HCT116 (cell line): ENCODE results near the gene HSP90AA1. TPM values are rescaled to one million over a fixed set of nuclear protein-coding genes. Genes with fewer than 3 reads are reported as not detected.

Source experiments
- ATAC-seq: fragments of 200-7000 bp; cut with Tn5 transposase; 2 replicates; pipeline ENCODE4 v1.9.1; 2020; ENCODE audit warnings: mild to moderate bottlenecking, moderate library complexity
- BruUV-seq: library from RNA; stranded (reverse); fragments of 400-500 nt; replicated peaks from 2 replicates; lab custom pipeline; 2021; lab: Mats Ljungman, UMichigan
- CTCF ChIA-PET: fragments of 300-600 bp; sonication (Branson Sonifier 250); formaldehyde crosslinking; loops from one replicate; lab custom pipeline; 2021; ENCODE audit warnings: antibody characterized with exemption; lab: Charles Lee
- POLR2A ChIA-PET: fragments of 300-600, 350-600 bp; sonication (Branson Sonifier 250); formaldehyde crosslinking; loops from one replicate; lab custom pipeline; 2021; ENCODE audit warnings: antibody characterized with exemption; lab: Charles Lee
- RAD21 ChIA-PET, 2 experiments: fragments of 300-600 bp; sonication (Branson Sonifier 250); formaldehyde crosslinking; loops; one replicate each; lab custom pipeline; 2023; ENCODE audit warnings: low total read pairs in 2 of 2; ENCODE audit not compliant: uncharacterized antibody in 2 of 2, unreplicated experiment in 2 of 2, low non-redundant PET in 1 of 2; lab: Charles Lee
- DNase-seq: peaks from one replicate; pipeline ENCODE4 v3.0.0-alpha.2; 2010; ENCODE audit warnings: low read depth, low spot score
- H2AFZ ChIP-seq: fragments of 200-600 bp; shearing (Covaris generic), sonication (generic); 2 replicates; pipeline ENCODE4 v1.6.1; 2017; ENCODE audit warnings: low read depth, mixed run types, mixed read lengths, antibody characterized with exemption, low read length; ENCODE audit not compliant: poor library complexity, severe bottlenecking
- H3K27ac ChIP-seq: 2 replicates; pipeline ENCODE4 v1.5.1; 2012; ENCODE audit warnings: low read depth, low read length
- H3K27me3 ChIP-seq: fragments of 200-600 bp; sonication (generic); 2 replicates; pipeline ENCODE4 v1.6.1; 2016; ENCODE audit warnings: mixed run types, low read length, mixed read lengths; ENCODE audit not compliant: insufficient read depth
- H3K36me3 ChIP-seq, 2 experiments: fragments of 200-500 bp in 1 of 2; fragments of 200-600 bp in 1 of 2; sonication (Bioruptor generic) in 1 of 2; sonication (generic) in 1 of 2; 2 replicates each; pipeline versions ENCODE4 v1.5.1 to v1.6.1; 2014 to 2016; ENCODE audit warnings: low read length in 2 of 2, inconsistent platforms in 1 of 2, mixed read lengths in 1 of 2, mixed run types in 1 of 2; ENCODE audit not compliant: insufficient read depth in 2 of 2, control insufficient read depth in 1 of 2
- H3K4me1 ChIP-seq, 2 experiments: fragments of 200-600 bp in 1 of 2; sonication (generic) in 1 of 2; 2 replicates each; pipeline versions ENCODE4 v1.5.1 to v1.6.1; 2012 to 2017; ENCODE audit warnings: low read length in 2 of 2, inconsistent platforms in 1 of 2, mild to moderate bottlenecking in 1 of 2, mixed read lengths in 1 of 2, mixed run types in 1 of 2, moderate library complexity in 1 of 2; ENCODE audit not compliant: insufficient read depth in 2 of 2, control insufficient read depth in 1 of 2
- H3K4me2 ChIP-seq: fragments of 200-600 bp; sonication (generic); 2 replicates; pipeline ENCODE4 v1.6.1; 2017; ENCODE audit warnings: mixed run types, low read length, mixed read lengths
- H3K4me3 ChIP-seq, 2 experiments: fragments of 200-600 bp in 1 of 2; sonication (generic) in 1 of 2; replicated peaks in 1 of 2; 2 replicates each; pipeline ENCODE4 v1.5.1; 2011 to 2016; ENCODE audit warnings: low read length in 2 of 2, control low read depth in 1 of 2, low read depth in 1 of 2, mild to moderate bottlenecking in 1 of 2, mixed read lengths in 1 of 2, mixed run types in 1 of 2
- H3K79me2 ChIP-seq: fragments of 200-600 bp; sonication (generic); 2 replicates; pipeline ENCODE4 v1.6.1; 2017; ENCODE audit warnings: mild to moderate bottlenecking, mixed run types, low read length, moderate library complexity, mixed read lengths; ENCODE audit not compliant: insufficient read depth
- H3K9ac ChIP-seq: fragments of 200-600 bp; sonication (generic); 2 replicates; pipeline ENCODE4 v1.6.1; 2016; ENCODE audit warnings: low read length, mixed read lengths
- H3K9me2 ChIP-seq: fragments of 200-600 bp; sonication (generic), shearing (Covaris generic); 2 replicates; pipeline ENCODE4 v1.6.1; 2017; ENCODE audit warnings: mixed run types, mild to moderate bottlenecking, moderate library complexity; ENCODE audit not compliant: insufficient read depth
- H3K9me3 ChIP-seq, 2 experiments: fragments of 200-500 bp in 1 of 2; fragments of 200-600 bp in 1 of 2; sonication (Bioruptor generic) in 1 of 2; sonication (generic) in 1 of 2; 2 replicates each; pipeline ENCODE4 v1.6.1; 2014 to 2017; ENCODE audit warnings: low read length in 2 of 2, mixed read lengths in 2 of 2, inconsistent platforms in 1 of 2, low read depth in 1 of 2, mild to moderate bottlenecking in 1 of 2, mixed run types in 1 of 2, moderate library complexity in 1 of 2; ENCODE audit not compliant: control insufficient read depth in 1 of 2, insufficient read depth in 1 of 2
- H4K20me1 ChIP-seq: fragments of 200-600 bp; sonication (generic), shearing (Covaris generic); 2 replicates; pipeline ENCODE4 v1.6.1; 2017; ENCODE audit warnings: mixed run types, mild to moderate bottlenecking, moderate library complexity; ENCODE audit not compliant: insufficient read depth
- CBX3 ChIP-seq: IDR thresholded peaks from 2 replicates; pipeline ENCODE4 v1.6.1; 2012; ENCODE audit warnings: low read depth
- CEBPB ChIP-seq: IDR thresholded peaks from 2 replicates; pipeline ENCODE4 v1.6.1; 2012; ENCODE audit warnings: low read depth
- EGR1 ChIP-seq: IDR thresholded peaks from 2 replicates; pipeline ENCODE4 v1.6.1; 2012; ENCODE audit warnings: low read depth
- ELF1 ChIP-seq: IDR thresholded peaks from 2 replicates; pipeline ENCODE4 v1.6.1; 2012; ENCODE audit warnings: low read depth, borderline replicate concordance
- EZH2 ChIP-seq: fragments of 200-600 bp; sonication (generic); IDR thresholded peaks from 2 replicates; pipeline ENCODE4 v1.6.1; 2017; ENCODE audit warnings: antibody characterized with exemption, mixed run types
- FOSL1 ChIP-seq: IDR thresholded peaks from 2 replicates; pipeline ENCODE4 v1.6.1; 2012; ENCODE audit warnings: low read depth
- JUND ChIP-seq: IDR thresholded peaks from 2 replicates; pipeline ENCODE4 v1.6.1; 2012
- POLR2A ChIP-seq: IDR thresholded peaks from 2 replicates; pipeline ENCODE4 v1.7.0; 2011; ENCODE audit warnings: borderline replicate concordance; ENCODE audit not compliant: insufficient read depth, insufficient read length; ENCODE audit errors: extremely low read depth
- POLR2AphosphoS5 ChIP-seq: IDR thresholded peaks from 2 replicates; pipeline ENCODE4 v1.6.1; 2011; ENCODE audit warnings: mild to moderate bottlenecking, low read depth, low read length, moderate library complexity
- RAD21 ChIP-seq: IDR thresholded peaks from 2 replicates; pipeline ENCODE4 v1.6.1; 2012; ENCODE audit warnings: low read depth, mild to moderate bottlenecking
- REST ChIP-seq: IDR thresholded peaks from 2 replicates; pipeline ENCODE4 v1.6.1; 2012; ENCODE audit warnings: low read depth
- SIN3A ChIP-seq: IDR thresholded peaks from 2 replicates; pipeline ENCODE4 v1.6.1; 2012; ENCODE audit warnings: low read depth
- SP1 ChIP-seq: IDR thresholded peaks from 2 replicates; pipeline ENCODE4 v1.6.1; 2012; ENCODE audit warnings: low read depth
- SRF ChIP-seq: IDR thresholded peaks from 2 replicates; pipeline ENCODE4 v1.6.1; 2012; ENCODE audit warnings: low read depth
- ZBTB33 ChIP-seq: IDR thresholded peaks from 2 replicates; pipeline ENCODE4 v1.6.1; 2011; ENCODE audit warnings: mild to moderate bottlenecking, low read length, moderate library complexity; ENCODE audit not compliant: insufficient replicate concordance; ENCODE audit errors: extremely low read depth
- ZFX ChIP-seq: fragments of 450-650 bp; IDR thresholded peaks from 2 replicates; pipeline ENCODE4 v1.6.1; 2017
- intact Hi-C: fragments of 100-400 bp; cut with micrococcal nuclease; formaldehyde crosslinking; loops from 2 replicates; pipeline ENCODE4 v1.10.0; 2022
- total RNA-seq: library from RNA; stranded (reverse); gene quantifications from one replicate; pipeline ENCODE4 v1.2.1, GENCODE V29; 2021; ENCODE audit not compliant: unreplicated experiment

The HSP90AA1 gene
- total RNA-seq, 1 experiment from 2014 or later, result 1,380 TPM

- Histone ChIP-seq H3K27me3 (no peaks in the 10 kb centered on the region), H3K79me2 (no peaks in the 10 kb centered on the region), H3K36me3 (no peaks in the 10 kb centered on the region), H3K4me1 (peaks cover 26 to 32% of the 10 kb centered on the region in 2 experiments), H3K9ac (no peak overlapping the region), H3K9me3 (no peaks in the 10 kb centered on the region), H3K4me3 (no peak overlapping the region), H3K27ac (0 out of 2 replicates have a peak overlapping the region, but pooled peaks have one; percentile 2), H4K20me1 (no peaks in the 10 kb centered on the region), H2AFZ (peak overlapping the region; percentile 50)
- BruUV-seq, result no TSS peak
- DNase-seq, result no peak
- RAD21 ChIA-PET, result interaction anchor here (0.5 to 2.0 kb wide), 9 partner anchors 29 to 389 kb away, joined by 3 to 13 read pairs (median 4); no protein-coding TSS in a partner anchor
- CTCF ChIA-PET, result interaction anchor here (0.9 to 3.1 kb wide), 14 partner anchors 8 to 389 kb away, joined by 3 to 45 read pairs (median 6); partner anchors contain the start of gene WDR20
- POLR2A ChIA-PET, result interaction anchor here (1.3 to 1.6 kb wide), 3 partner anchors 33 to 131 kb away, joined by 4 to 5 read pairs (median 5); no protein-coding TSS in a partner anchor
- peak; percentile 69 for ATAC-seq
- TF ChIP-seq RAD21 (no peak), CEBPB (no peak), FOSL1 (no peak), POLR2AphosphoS5 (no peak), POLR2A (no peak), ZFX (no peak), SRF (no peak), ZBTB33 (no peak), SP1 (no peak), EGR1 (no peak), SIN3A (no peak), JUND (no peak; the same call in 1 of the 2 replicates), ELF1 (no peak), EZH2 (no peak), REST (no peak), CBX3 (no peak)
- TF ChIP-seq, all 23 proteins: peak for 0
- Histone ChIP-seq H3K4me2 (peak overlapping the region; percentile 45), H3K9me2 (no peaks in the 10 kb centered on the region)
- intact Hi-C loops, result loop anchor here (1.0 to 2.0 kb wide), 5 partner anchors 33 to 389 kb away; no protein-coding TSS in a partner anchor
These were observed 9.2 kb upstream of the HSP90AA1 start for GRCh38 chr14:102095871-102096568.
